Esophagus squamous epithelium (tissue), 4 donors: Measurements from ENCODE around the gene DOP1A.

Experiments
- POLR2A ChIP-seq, 4 donors: fragments of 450-650 bp; IDR thresholded peaks; one replicate each; pipeline ENCODE4 v1.6.1; 2017; ENCODE audit warnings: antibody characterized with exemption in 4 of 4, mild to moderate bottlenecking in 4 of 4, moderate library complexity in 3 of 4
- TF ChIP-seq, protein P1 (sequence below), 6 experiments: fragments of 450-650 bp in 4 of 6; fragments of 200-600 bp in 2 of 6; sonication (generic) in 2 of 6; IDR thresholded peaks; one replicate each; pipeline ENCODE4 v1.5.1; 2016 to 2019; ENCODE audit warnings: antibody characterized with exemption in 6 of 6, mild to moderate bottlenecking in 4 of 6, moderate library complexity in 4 of 6

DNA sequence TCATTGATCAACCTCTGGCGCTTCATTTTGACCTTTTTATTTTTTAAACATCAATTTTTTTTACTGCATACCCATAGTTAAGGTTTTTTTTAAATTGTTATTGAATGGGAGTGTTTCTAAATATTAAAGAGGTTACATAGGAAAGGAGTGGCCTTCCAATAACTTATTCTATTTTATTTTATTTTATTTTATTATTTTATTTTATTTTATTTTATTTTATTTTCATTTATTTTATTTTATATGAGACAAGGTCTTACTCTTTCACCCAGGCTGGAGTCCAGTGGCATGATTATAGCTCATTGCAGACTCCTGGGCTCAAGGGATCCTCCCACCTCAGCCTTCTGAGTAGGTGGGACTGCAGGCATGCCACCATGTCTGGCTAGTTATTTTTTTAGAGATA lies 30.2 kb downstream of the DOP1A start:
- TF ChIP-seq, protein P1, sequence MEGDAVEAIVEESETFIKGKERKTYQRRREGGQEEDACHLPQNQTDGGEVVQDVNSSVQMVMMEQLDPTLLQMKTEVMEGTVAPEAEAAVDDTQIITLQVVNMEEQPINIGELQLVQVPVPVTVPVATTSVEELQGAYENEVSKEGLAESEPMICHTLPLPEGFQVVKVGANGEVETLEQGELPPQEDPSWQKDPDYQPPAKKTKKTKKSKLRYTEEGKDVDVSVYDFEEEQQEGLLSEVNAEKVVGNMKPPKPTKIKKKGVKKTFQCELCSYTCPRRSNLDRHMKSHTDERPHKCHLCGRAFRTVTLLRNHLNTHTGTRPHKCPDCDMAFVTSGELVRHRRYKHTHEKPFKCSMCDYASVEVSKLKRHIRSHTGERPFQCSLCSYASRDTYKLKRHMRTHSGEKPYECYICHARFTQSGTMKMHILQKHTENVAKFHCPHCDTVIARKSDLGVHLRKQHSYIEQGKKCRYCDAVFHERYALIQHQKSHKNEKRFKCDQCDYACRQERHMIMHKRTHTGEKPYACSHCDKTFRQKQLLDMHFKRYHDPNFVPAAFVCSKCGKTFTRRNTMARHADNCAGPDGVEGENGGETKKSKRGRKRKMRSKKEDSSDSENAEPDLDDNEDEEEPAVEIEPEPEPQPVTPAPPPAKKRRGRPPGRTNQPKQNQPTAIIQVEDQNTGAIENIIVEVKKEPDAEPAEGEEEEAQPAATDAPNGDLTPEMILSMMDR (IDR thresholded peaks at IDR 0.05), result no peak
- no peak for TF ChIP-seq POLR2A (IDR thresholded peaks at IDR 0.05)
